ENCODE results near the gene UBE2E3. TPM values are rescaled to one million over a fixed set of nuclear protein-coding genes. Genes with fewer than 3 reads are reported as not detected.

The UBE2E3 gene
- total RNA-seq, 2 experiments from 2014 or later, result 26.7 to 29.4 TPM

- no peaks in the 10 kb centered on the region for H3K9me3 Mint-ChIP-seq
- H3K4me1 Mint-ChIP-seq (ENCODE audit: low read depth), result peaks cover 15% of the 10 kb centered on the region
- POLR2A ChIA-PET, result interaction anchor here (1.1 kb wide), 1 partner anchor 9 kb away, joined by 3 read pairs; no protein-coding TSS in a partner anchor
- intact Hi-C loops (cut with micrococcal nuclease), result no loop called here
- no peak for DNase-seq
- H3K36me3 Mint-ChIP-seq (ENCODE audit: low read depth), result no peaks in the 10 kb centered on the region
- H3K27me3 Mint-ChIP-seq, result no peaks in the 10 kb centered on the region
- no peak for TF ChIP-seq CTCF (IDR thresholded peaks at IDR 0.05)
- H3K27ac Mint-ChIP-seq, result no peak overlapping the region
- no peak for ATAC-seq
- H3K4me3 Mint-ChIP-seq, result no peak overlapping the region
- CTCF ChIA-PET, result interaction anchor here (0.9 to 1.8 kb wide), 2 partner anchors 26 to 55 kb away, joined by 3 to 4 read pairs; no protein-coding TSS in a partner anchor
Observed at GRCh38 chr2:181007086-181007837, 26.9 kb downstream of the UBE2E3 start.

- ChIA-PET POLR2A (no interaction called here), CTCF (interaction anchor here (0.8 kb wide), 1 partner anchor 51 kb away, joined by 3 read pairs; no protein-coding TSS in a partner anchor)
- H3K27me3 Mint-ChIP-seq, result no peaks in the 10 kb centered on the region
- ATAC-seq, result no peak
- intact Hi-C loops (cut with micrococcal nuclease), result no loop called here
- peaks cover 14% of the 10 kb centered on the region for H3K4me1 Mint-ChIP-seq (ENCODE audit: low read depth)
- no peaks in the 10 kb centered on the region for H3K9me3 Mint-ChIP-seq
- H3K27ac Mint-ChIP-seq, result no peak overlapping the region
- no peak for DNase-seq
- no peak for TF ChIP-seq CTCF (IDR thresholded peaks at IDR 0.05)
- H3K36me3 Mint-ChIP-seq (ENCODE audit: low read depth), result no peaks in the 10 kb centered on the region
- no peak overlapping the region for H3K4me3 Mint-ChIP-seq
Observed at GRCh38 chr2:181008407-181008806, 28.0 kb downstream of the UBE2E3 start.

- ATAC-seq, result no peak
- peaks cover 11% of the 10 kb centered on the region for H3K4me1 Mint-ChIP-seq (ENCODE audit: low read depth)
- no peaks in the 10 kb centered on the region for H3K9me3 Mint-ChIP-seq
- intact Hi-C loops (cut with micrococcal nuclease), result no loop called here
- DNase-seq, result no peak
- ChIA-PET CTCF (no interaction called here), POLR2A (no interaction called here)
- H3K27ac Mint-ChIP-seq, result no peak overlapping the region
- H3K36me3 Mint-ChIP-seq (ENCODE audit: low read depth), result no peaks in the 10 kb centered on the region
- no peak for TF ChIP-seq CTCF (IDR thresholded peaks at IDR 0.05)
- no peaks in the 10 kb centered on the region for H3K27me3 Mint-ChIP-seq
- H3K4me3 Mint-ChIP-seq, result no peak overlapping the region
Observed at GRCh38 chr2:181021199-181021789, 40.9 kb downstream of the UBE2E3 start.

- no peak overlapping the region for H3K27ac Mint-ChIP-seq
- no peaks in the 10 kb centered on the region for H3K9me3 Mint-ChIP-seq
- no peaks in the 10 kb centered on the region for H3K27me3 Mint-ChIP-seq
- no peak for DNase-seq
- ATAC-seq, result no peak
- no peaks in the 10 kb centered on the region for H3K36me3 Mint-ChIP-seq (ENCODE audit: low read depth)
- no peak for TF ChIP-seq CTCF (IDR thresholded peaks at IDR 0.05)
- peaks cover 10% of the 10 kb centered on the region for H3K4me1 Mint-ChIP-seq (ENCODE audit: low read depth)
- H3K4me3 Mint-ChIP-seq, result no peak overlapping the region
- ChIA-PET CTCF (no interaction called here), POLR2A (no interaction called here)
- intact Hi-C loops (cut with micrococcal nuclease), result no loop called here
Observed at GRCh38 chr2:181022652-181023051, 42.2 kb downstream of the UBE2E3 start.

GRCh38 chr2:181025004-181025403, 44.6 kb downstream of the UBE2E3 start:
- H3K36me3 Mint-ChIP-seq (ENCODE audit: low read depth), result no peaks in the 10 kb centered on the region
- H3K4me3 Mint-ChIP-seq, result no peak overlapping the region
- TF ChIP-seq CTCF (IDR thresholded peaks at IDR 0.05), result no peak
- DNase-seq, result no peak
- no peaks in the 10 kb centered on the region for H3K27me3 Mint-ChIP-seq
- no peak for ATAC-seq
- intact Hi-C loops (cut with micrococcal nuclease), result no loop called here
- ChIA-PET POLR2A (no interaction called here), CTCF (no interaction called here)
- H3K9me3 Mint-ChIP-seq, result no peaks in the 10 kb centered on the region
- no peak overlapping the region for H3K27ac Mint-ChIP-seq
- H3K4me1 Mint-ChIP-seq (ENCODE audit: low read depth), result peaks cover 8% of the 10 kb centered on the region
